ENCODE results near the gene GNPTAB.
"Not testable (repeated sequence)": the region's sequence is repeated elsewhere in the genome, so short reads cannot be mapped to it uniquely, and the experiment has no call there.

GNPTAB gene

DNA sequence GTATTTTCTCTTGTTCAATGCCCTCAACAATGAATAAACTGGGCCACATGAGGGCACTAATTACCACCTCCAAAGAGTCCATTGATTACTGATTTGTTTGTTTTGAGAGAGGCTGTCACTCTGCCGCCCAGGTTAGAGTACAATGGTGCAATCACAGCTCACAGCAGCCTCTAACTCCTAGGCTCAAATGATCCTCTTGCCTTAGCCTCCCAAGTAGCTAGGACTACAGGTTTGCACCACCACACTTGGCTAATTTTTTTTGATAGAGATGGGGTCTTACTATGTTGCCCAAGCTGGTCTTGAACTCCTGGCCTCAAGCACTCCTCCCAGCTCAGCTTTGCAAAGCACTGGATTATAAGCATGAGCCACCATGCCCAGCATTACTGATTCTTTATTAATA, 63.2 kb downstream of the GNPTAB start:
- DNase-seq, result no peak

DNA sequence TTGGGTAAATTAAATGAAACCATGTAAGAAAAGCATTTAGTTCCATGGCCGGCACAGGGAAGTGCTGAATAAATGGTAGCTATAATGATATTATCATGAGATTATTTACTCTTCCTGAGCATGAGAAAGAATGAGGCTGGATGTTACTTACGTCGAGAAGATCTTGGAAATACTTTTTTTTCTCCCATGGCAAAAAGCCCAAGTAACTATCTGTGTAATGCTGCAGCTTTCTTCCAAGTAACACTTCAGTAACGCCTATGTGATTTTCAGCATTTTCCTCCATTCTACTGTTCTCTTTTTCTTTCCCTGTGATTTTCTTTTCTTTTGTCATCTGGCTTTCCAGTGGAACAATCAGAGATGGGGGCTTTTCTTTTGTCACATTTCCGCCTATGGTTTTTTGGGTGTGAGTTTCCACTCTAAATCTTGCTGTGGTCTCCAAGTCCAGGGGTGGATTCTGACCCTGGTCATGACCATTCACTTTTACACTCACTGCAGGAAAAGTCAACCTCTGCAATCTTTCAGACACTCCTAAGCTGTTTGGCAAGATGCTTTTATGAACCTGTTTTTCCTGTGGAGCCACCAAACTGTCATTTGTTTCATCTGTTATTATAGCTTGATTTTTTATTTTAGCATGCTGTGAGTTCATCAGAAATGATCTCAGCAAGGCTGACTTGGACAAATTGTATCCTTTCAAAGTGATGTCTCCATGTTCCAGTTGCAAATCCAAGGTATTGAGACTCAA, 66.5 kb downstream of the GNPTAB start:
- DNase-seq, result no peak

DNA sequence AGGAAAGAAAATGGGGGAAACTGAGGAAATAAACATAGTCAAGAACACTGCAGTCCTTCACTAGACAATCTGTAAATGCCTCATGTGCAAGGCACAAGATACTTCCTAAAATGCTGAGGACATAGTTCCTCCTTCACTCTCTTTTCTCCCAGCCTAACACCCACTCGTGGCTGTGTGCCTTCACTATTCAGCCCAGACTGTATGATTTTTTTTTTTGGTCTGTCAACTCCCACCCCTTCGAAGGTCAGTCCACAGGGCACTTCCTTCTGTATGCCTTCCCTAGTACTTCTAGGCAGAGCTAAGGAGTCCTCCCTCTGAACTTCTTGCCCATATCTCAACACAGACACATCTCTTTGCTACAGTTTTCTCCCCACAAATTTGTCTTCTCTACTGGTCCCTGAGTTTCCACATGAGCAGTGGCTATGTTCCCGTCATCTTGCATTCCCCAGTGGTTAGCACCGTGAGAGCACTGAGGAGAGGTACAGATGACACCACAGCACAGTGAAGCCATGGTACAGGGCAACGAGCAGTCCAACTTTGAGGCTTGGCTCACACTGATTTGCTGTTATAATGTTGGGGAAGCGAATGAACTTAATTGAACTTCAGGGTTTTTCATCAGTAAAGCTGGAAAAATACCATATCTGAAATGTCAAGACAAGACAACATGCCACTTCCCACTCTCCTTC, 67.4 kb downstream of the GNPTAB start:
- DNase-seq, result no peak

DNA sequence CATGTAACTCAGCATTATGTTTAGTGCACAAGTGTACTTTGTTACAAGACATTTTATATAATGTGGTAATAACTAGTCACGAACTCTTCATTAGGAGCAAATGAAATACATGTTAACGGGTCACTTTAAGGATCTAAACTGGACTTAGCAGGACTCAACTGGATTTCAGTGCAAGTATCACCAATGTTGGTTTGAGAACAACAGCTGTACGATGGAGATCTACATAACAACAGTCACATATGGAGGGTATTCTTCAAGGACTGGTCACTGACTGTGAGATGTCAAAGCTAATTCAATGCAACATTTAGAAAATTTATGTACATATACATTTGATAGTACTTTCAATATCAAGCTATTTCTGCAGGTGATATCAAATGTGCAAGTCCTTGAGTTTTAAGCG, 69.0 kb downstream of the GNPTAB start:
- DNase-seq, result no peak

DNA sequence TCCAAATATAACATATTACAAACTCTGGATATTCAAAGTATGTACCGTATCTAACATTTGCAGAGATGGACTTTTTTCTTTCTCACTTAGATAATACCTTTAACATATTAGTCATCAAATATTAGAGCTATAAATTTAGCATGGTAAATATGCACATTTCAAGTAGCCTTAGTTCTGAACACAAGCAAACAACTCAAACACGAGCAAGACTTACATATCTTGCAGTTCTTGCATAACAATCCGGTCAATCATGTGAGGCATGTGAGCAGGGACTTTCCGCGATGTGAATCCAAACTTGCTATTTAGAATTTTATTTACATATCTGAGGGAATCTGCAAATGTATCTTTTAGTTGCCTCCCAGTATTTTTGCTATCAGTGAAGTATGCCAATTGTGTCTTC, 69.4 kb downstream of the GNPTAB start:
- no peak for DNase-seq

DNA sequence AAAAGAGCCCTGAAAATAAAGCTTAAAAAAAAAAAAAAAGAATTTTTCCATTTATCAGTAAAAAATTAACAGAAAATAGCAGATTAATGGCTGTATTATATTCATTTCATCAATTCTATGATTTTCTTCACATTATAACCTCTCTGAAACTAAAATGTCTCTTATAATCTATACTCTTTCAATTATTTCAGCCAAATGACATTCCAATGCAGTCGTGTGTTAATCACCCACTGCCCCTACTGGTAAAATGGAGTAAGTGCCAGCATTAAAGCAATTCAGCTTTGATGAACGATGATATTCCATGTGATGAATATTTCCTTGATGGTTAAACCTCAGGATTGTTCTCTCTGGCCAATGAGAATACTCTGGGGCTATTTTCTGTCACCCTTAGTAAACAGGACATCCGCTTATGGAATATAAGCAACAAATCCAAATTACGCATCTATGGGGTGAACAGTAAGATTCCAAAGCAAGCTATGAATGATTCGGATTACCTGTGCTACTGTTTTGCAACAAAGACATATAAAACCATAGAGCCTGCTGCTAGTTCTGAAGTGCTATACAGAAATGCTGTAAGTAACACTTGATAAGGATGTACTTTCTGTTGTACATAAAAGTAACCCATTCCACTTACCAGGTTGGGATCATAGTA, 71.2 kb downstream of the GNPTAB start:
- DNase-seq, result no peak

DNA sequence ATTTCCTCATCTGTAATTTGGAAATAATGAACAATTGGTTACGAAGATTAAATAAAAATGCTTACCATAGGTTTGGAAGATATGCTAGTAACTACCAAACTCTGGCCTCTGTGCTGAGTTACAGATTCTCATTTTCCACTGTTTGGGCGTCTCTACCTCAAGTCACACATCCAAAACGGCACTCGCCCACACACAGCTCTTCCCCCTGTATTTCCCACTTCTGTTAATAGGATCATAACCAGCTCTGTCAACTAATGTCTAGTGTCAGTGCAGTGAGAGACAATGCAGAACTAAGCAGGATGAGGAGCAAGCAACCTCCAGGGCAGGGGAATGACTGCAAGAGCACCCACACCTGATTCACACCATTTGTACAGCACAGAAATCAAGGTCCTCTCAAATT, 80.6 kb downstream of the GNPTAB start:
- no peak for DNase-seq

DNA sequence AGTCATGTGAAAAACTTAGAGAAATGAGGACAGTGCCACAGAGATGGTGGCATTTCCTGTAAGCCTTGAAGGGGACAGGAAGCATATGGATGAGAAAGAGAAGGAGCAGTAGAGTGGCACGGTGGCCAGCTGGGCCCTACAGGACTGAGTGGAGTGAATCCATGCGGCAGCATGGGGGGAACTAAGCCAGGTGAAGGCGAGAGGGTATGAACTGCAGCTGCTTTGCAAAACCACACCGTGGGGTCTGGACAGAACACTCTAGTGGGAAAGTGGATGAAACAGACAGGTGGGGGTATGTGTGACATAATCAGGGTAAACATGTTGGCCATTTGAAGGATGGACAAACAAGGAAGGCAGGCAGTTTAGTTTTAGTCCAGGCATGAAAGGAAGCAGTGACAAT, 81.1 kb downstream of the GNPTAB start:
- DNase-seq, result no peak

DNA sequence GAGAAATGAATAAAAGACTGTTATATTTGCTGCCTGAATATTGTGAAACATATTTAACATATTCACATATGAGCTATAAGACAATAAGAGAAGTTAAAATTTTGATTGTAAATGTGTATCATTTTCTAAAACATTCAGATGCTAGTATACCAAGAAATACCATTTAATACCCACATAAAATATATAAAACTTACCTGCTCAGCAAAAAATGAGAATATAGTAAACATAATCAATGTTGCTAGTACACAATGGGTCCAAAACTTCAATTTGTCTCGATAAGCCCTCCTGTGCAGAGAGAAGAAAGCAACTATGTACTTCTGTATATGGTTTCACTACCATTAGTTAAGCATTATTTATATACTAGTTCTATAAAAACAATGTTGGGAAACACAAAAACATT, 81.9 kb downstream of the GNPTAB start:
- DNase-seq, result no peak

DNA sequence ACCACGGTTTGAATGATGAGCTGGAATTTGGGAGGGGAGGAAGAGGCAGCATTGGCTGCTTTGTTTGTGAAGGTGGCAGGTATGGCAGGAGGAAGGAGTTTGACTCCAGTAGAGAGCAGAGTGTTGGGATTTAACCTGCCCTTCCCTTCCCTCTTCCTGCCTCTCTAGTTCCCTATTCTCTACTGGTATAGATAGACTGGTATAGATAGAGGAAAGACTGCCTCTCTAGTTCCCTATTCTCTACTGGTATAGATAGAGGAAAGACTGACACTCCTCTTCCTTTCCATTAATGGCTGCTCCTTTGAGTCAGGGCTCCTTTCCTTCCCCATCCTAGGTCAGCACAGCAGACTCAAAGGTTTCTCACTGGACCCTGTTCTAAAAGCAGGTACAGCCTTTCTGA, 83.1 kb downstream of the GNPTAB start:
- DNase-seq, result no peak

DNA sequence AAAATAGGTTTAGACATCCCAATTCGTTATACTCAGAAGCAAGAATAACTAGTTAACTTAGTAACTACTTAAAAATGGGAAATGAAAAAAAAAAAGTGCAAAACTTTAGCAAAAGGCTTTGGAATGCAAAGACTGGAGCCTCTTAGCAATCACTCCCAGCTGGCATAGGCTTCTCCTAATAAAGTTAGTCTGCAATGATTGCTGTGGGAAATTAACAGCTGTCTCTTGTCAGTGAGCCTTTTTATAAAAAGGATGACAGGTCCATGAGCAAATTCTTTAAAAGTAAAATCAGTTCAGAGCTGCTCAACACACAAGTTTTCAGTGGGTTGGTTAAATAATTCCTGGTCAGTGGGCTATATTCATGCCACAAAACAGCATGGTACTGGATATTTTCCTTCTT, 84.1 kb downstream of the GNPTAB start:
- no peak for DNase-seq

DNA sequence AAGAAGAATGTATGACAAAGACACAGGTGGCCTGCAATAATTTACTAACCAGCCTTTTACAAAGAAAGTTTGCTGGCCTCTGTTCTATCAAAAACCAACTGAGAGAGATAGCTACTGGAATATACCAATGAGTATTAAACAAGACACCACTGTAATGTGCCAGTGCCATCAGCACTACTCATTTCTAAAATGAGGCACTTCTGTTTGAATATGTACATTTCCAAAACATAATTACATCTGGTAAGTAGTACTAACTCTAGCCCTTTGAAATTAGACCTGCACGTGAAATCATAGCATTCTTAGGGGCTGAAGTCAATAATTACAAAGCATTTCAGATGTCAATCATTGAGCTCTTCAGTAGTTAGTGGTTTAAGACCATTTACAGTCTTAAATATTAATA, 84.6 kb downstream of the GNPTAB start:
- no peak for DNase-seq

DNA sequence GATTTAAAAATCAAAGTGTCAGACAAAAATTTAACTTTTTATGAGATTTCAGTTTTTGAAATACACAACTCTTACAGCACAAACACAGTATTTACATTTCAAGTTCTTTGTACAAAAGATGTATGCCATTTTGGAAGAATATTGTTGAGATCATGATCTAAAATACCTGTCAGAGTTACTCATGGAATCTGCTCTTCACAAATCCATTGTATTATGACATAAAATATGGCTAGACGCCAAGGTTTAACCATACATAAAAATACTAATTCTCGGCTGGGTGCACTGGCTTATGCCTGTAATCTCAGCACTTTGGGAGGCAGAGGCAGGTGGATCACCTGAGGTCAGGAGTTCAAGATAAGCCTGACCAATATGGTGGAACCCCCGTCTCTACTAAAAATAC, 85.3 kb downstream of the GNPTAB start:
- DNase-seq, result no peak

DNA sequence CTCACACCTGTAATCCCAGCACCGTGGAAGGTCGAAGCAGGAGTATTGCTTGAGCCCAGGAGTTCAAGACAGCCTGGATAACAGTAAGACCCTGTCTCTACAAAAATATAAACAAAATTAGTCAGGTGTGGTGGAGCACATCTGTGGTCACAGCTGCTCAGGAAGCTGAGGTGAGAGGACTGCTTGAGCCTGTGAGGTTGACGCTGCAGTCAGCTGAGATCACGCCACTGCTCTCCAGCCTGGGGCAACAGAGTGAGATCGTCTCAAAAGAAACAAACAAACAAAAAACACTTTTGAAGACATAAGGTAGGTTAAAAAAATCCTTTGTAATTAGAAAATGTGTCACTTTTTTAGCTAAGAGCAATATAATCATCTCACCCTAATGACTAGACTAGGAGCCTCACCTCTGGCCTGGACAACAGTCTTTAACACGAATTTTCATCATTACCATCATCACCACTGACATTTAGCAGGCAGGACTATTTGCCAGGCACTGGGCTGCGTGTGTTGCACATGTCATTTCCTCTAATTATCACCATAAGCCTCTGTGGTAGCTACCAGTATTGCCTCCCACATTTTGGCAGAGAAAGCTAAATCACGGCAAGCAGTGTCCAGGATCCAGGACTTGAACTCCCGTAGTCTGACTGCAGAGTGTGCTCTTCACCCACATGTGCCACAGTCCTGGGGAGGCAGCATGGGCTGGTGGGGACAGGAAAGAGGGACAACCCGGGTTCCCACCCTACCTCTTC, 86.9 kb downstream of the GNPTAB start:
- no peak for DNase-seq

DNA sequence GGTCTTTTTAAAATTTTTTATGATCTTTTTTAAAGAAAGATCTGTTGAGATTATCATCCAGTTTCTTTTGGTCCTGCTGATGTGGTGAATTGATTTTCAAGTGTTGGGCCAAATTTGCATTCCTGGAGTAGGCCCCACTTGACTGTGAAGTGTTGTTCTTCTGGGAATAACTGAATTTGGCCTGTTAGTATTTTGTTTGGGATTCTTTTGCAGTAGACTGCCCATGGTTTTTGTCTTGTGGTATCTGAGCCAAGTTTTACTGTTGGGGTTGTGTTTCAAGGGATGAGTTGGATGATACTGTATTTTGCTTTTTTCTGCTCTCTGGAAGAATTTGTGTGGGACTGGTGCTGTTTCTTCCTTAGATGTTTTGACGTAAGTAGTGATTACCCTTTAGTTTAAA, 87.5 kb downstream of the GNPTAB start:
- no peak for DNase-seq

DNA sequence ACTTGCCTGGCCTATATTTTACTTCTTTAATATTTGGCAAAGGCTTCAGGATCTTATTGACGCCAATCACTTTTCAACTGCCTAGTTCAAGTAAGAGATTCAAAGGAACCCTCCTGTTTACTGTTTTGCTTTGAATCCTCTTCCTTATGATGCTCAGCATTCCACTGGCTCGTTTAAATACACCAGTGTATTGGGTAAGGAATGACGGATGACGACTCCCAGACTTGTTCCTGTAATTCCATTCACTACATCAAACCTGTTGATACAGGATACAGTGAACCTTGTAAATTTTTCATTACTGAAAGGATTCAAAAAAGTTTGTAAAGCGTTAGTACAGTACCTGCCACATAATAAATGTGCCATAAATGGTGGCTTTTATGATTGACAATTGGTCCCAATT, 89.8 kb downstream of the GNPTAB start:
- no peak for DNase-seq

DNA sequence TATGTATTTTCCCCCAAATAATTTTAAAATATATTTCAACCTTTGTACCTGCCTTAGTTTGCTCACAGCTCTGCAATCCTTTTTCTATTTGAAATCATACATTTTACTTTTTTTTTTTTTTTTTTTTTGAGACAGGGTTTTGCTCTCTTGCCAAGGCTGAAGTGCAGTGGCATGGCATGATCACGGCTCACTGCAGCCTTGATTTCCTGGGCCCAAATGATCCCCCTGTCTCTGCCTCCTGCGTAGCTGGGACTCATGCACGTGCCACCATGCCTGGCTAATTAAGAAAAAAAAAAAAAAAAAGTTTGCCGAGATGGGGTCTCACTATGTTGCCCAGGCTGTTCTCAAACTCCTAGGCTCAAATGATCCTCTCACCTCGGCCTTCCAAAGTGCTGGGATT, 90.2 kb downstream of the GNPTAB start:
- DNase-seq, result no peak

DNA sequence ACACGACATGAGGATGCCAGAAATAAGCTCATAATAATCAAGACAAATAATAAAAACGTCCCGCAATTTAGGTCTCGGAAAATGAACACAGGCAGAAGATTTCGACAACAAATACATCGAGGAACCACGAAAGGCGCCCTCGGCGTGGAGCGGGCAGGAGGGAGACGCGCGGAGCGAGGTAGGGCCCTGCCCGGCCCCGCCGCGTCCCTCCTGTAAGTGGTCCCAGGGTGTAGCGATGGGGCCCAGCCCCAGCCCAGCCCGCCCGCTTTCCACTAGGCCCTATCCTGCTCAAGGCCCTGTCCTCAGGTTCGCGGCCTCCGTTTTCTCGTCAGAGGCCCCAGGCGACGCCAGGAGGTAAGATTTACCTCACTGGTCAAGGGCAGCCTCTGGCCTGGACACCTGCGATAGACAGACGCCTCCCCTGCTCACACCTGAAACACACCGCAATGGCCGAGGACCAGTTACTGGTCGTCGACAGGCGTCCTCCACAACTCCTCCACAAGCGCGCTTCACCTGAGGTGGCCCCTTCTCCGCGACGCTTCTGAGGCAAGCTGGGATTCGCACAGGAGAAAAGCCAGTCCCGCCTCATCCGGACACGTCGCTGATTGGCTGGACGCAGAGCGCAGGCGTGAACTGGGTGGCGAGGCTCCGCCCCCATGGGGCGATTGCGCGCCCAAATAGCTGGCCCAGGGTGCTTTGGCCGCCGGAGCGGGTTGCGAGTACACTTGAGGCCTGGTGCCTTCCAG, 91.7 kb downstream of the GNPTAB start, which contains the start of gene SYCP3:
Gene SYCP3, minus strand, starts transcription at position 543 of the 746 bp plus-strand sequence. CDS start 1,527 bp downstream, outside the sequence.
- no peak for DNase-seq

DNA sequence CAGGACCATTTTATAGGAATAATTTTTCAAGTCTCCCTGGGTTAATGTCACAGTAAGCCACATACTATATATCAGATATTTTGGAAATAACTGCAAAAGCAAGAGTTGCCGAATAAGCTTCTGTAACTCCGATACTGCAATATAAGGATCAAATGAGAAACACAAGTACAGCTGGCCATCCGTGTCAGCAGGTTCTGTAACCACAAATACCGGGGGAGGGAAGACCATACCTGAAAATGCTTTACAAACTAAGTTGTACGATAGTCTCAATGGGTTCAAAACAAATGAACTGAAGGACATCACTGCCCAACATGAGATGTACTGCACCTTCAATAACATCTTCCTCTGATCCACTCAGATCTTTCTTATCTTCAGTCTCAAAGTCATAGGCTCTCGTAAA, 93.3 kb downstream of the GNPTAB start:
- no peak for DNase-seq

DNA sequence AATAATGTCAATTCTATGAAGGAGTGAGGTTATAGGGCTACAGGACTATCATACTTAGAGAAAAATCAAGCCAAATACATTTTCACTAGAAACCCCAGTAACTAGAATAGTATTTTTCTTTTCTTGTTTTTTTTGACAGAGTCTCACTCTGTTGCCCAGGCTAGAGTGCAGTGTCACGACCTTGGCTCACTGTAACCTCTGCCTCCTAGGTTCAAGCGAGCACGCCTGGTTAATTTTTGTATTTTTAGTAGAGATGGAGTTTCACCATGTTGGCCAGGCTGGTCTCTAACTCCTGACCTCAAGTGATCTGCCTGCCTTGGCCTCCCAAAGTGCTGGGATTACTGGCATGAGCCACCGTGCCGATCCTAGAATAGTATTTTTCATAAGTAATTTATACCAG, 96.3 kb downstream of the GNPTAB start:
- DNase-seq, result not testable (repeated sequence)

DNA sequence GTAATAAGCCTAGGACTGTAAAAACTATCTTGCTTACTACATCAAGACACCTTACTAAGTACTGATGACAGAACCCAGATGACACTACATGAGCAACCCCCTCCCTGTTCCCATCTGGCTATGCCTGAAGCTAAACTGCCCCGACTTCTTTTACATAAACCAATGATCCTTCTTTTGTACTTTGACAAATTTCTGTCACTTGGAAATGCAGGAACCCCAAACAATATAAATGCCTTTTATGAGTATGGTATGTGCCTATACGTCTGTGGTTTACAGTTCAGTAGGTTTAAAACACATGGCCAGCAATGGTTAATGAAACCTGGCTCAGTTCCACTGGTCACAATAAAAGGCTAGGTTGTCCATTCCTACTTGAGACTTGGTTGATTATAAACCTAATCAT, 97.6 kb downstream of the GNPTAB start:
- DNase-seq, result no peak

DNA sequence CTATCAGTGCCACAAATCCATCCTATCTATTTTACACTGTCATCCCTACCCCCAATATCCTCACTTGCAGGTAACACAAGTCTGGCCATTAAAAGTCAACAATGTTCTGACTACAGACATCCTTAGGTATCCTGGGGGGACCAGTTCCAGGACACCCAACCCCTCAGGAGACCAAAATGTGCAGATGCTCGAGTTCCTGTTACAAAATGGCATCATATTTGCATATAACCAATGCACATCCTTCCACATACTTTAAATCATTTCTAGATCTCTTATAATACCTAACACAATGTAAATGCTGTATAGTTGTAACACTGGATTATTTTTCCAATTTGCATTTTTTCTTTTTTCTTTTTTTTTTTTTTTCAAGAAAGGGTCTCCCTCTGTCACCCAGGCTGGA, 98.4 kb downstream of the GNPTAB start:
- DNase-seq, result no peak

DNA sequence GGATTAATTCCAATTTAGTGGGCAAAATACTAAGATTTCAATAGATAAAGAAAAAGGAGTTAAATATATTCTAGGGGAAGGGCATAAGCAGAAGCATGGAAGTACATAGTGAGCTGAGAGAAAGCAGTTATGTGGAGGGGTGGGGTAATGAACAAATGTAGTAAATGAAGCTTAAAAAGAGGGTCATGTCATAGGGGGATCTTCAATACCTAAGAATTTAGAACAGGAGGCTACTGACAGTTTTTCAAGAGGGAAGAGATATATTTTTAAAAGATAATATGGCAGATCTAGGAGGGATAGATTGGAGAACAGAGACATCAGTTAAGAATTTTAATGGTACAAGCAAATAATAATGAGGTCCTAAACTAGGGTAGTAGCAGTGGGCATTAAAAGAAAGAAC, 100.9 kb downstream of the GNPTAB start:
- no peak for DNase-seq
